A549 (cell line): ENCODE measurements around the gene SLC6A16. TPM values are rescaled to one million over a fixed set of nuclear protein-coding genes. Genes with fewer than 3 reads are reported as not detected.

Experiments
- ATAC-seq, 2 experiments: fragments of 200-7000 bp in 1 of 2; fragments of >200 bp in 1 of 2; cut with Nextera tagmentation in 1 of 2; cut with Tn5 transposase in 1 of 2; 3 replicates each; pipeline versions ENCODE4 v1.8.0 to v1.9.1; 2018 to 2020; ENCODE audit warnings: mild to moderate bottlenecking in 1 of 2, moderate library complexity in 1 of 2
- CTCF ChIA-PET: fragments of 300-600 bp; sonication (Branson Sonifier 250); formaldehyde crosslinking; extraction: SDS; loops from one replicate; lab custom pipeline; 2021; ENCODE audit warnings: antibody characterized with exemption, inconsistent platforms; lab: Yijun Ruan, JAX
- POLR2A ChIA-PET: fragments of 350-600 bp; formaldehyde crosslinking; extraction: SDS; loops from one replicate; lab custom pipeline; 2021; ENCODE audit warnings: antibody characterized with exemption, inconsistent platforms; lab: Yijun Ruan, JAX
- DNase-seq, 2 experiments: peaks; one replicate each; pipeline versions ENCODE4 v3.0.0 to v3.0.0-alpha.2; 2011 to 2016; ENCODE audit warnings: low read depth in 1 of 2, low spot score in 1 of 2
- FAIRE-seq: peaks from 2 replicates; lab custom pipeline; 2011; peaks lifted over from hg19 to GRCh38; lab: Jason Lieb, UNC
- H3K27ac ChIP-seq, 2 experiments: fragments of >200 bp; sonication (Bioruptor Twin); formaldehyde crosslinking; 3 replicates each; pipeline ENCODE4 v1.5.1; 2016 to 2017
- H3K4me1 ChIP-seq: fragments of >200 bp; sonication (Bioruptor Twin); formaldehyde crosslinking; 3 replicates; pipeline ENCODE4 v1.6.1; 2016
- H3K4me2 ChIP-seq: fragments of >200 bp; sonication (Bioruptor Twin); formaldehyde crosslinking; 3 replicates; pipeline ENCODE4 v1.6.1; 2016
- H3K4me3 ChIP-seq: fragments of >200 bp; sonication (Bioruptor Twin); formaldehyde crosslinking; 3 replicates; pipeline ENCODE4 v1.5.1; 2016
- H3K9me3 ChIP-seq: fragments of >200 bp; sonication (Bioruptor Twin); formaldehyde crosslinking; 3 replicates; pipeline ENCODE4 v1.6.1; 2016
- CBX8 ChIP-seq: fragments of 200-600 bp; sonication (generic); IDR thresholded peaks from 2 replicates; pipeline ENCODE4 v1.6.1; 2016
- CEBPB ChIP-seq, 2 experiments: fragments of >200 bp in 1 of 2; sonication (Bioruptor Twin) in 1 of 2; formaldehyde crosslinking in 1 of 2; IDR thresholded peaks; 2 replicates each; pipeline ENCODE4 v1.6.1; 2012 to 2016
- ESRRA ChIP-seq: fragments of 150-350 bp; IDR thresholded peaks from 2 replicates; pipeline ENCODE4 v1.6.1; 2014; ENCODE audit warnings: mild to moderate bottlenecking, low read length, borderline replicate concordance
- FOSB ChIP-seq: fragments of 250-450 bp; sonication (Bioruptor Pico); IDR thresholded peaks from 2 replicates; pipeline ENCODE4 v1.5.0; 2020; ENCODE audit warnings: mild to moderate bottlenecking, moderate library complexity
- FOXS1 ChIP-seq: fragments of 250-450 bp; sonication (Bioruptor Pico); IDR thresholded peaks from 2 replicates; pipeline ENCODE4 v1.5.0; 2020; ENCODE audit warnings: mild to moderate bottlenecking, moderate library complexity
- HDAC2 ChIP-seq: fragments of 200-600 bp; sonication (generic); IDR thresholded peaks from 2 replicates; pipeline ENCODE4 v1.6.1; 2016
- HMGXB4 ChIP-seq: fragments of 250-450 bp; sonication (Bioruptor Pico); IDR thresholded peaks from 2 replicates; pipeline ENCODE4 v1.5.0; 2021; ENCODE audit warnings: mild to moderate bottlenecking, moderate library complexity, borderline replicate concordance
- HOXB13 ChIP-seq: fragments of 250-450 bp; sonication (Bioruptor Pico); IDR thresholded peaks from 2 replicates; pipeline ENCODE4 v1.5.0; 2020; ENCODE audit warnings: low read depth, mild to moderate bottlenecking, moderate library complexity
- KDM1A ChIP-seq: fragments of 200-600 bp; sonication (generic); IDR thresholded peaks from 2 replicates; pipeline ENCODE4 v1.6.1; 2016; ENCODE audit warnings: low read depth, mild to moderate bottlenecking
- MAFK ChIP-seq: fragments of 450-650 bp; IDR thresholded peaks from 2 replicates; pipeline ENCODE4 v1.6.1; 2014; ENCODE audit not compliant: partially characterized antibody
- MYC ChIP-seq: IDR thresholded peaks from 2 replicates; pipeline ENCODE4 v1.6.1; 2012; ENCODE audit warnings: mild to moderate bottlenecking, inconsistent platforms, low read length, improper control_type of control experiment, borderline replicate concordance
- NPAS2 ChIP-seq: fragments of 250-450 bp; sonication (Bioruptor Pico); IDR thresholded peaks from 2 replicates; pipeline ENCODE4 v1.8.0; 2022; ENCODE audit warnings: mild to moderate bottlenecking, moderate library complexity, borderline replicate concordance
- NR3C1 ChIP-seq: fragments of >200 bp; sonication (Bioruptor Twin); formaldehyde crosslinking; IDR thresholded peaks from 3 replicates; pipeline ENCODE4 v1.6.1; 2017
- PBX3 ChIP-seq: IDR thresholded peaks from 2 replicates; pipeline ENCODE4 v1.6.1; 2012
- RAD21 ChIP-seq, 2 experiments: fragments of >200 bp in 1 of 2; sonication (Bioruptor Twin) in 1 of 2; formaldehyde crosslinking in 1 of 2; IDR thresholded peaks in 1 of 2; conservative IDR thresholded peaks in 1 of 2; 2 replicates in 1 of 2; 3 replicates in 1 of 2; pipeline ENCODE4 v1.6.1; 2012 to 2018; ENCODE audit warnings: inconsistent platforms in 1 of 2
- REST ChIP-seq: fragments of 200-600 bp; sonication (generic); IDR thresholded peaks from 2 replicates; pipeline ENCODE4 v1.6.1; 2016; ENCODE audit warnings: antibody characterized with exemption, mild to moderate bottlenecking, moderate library complexity
- ZFP36 ChIP-seq: fragments of 450-650 bp; IDR thresholded peaks from 2 replicates; pipeline ENCODE4 v1.6.1; 2014; ENCODE audit warnings: borderline replicate concordance; ENCODE audit not compliant: partially characterized antibody
- ZNF302 ChIP-seq: fragments of 250-450 bp; sonication (Bioruptor Pico); IDR thresholded peaks from 2 replicates; pipeline ENCODE4 v1.9.0; 2021; ENCODE audit warnings: inconsistent platforms, mild to moderate bottlenecking, moderate library complexity
- WGBS: methylation state at CpG from one replicate; pipeline ENCODE4 v1.1.6; 2017; ENCODE audit errors: missing lambda C conversion rate; 5-methylcytosine and 5-hydroxymethylcytosine counted together
- polyA plus RNA-seq, 4 experiments: library from polyadenylated mRNA; depleted of rRNA in 3 of 4; stranded (reverse); fragments of >200 nt; fragmentation: RNase III in 1 of 4; extraction: RNeasy Plus Mini Kit Qiagen cat#74134 plus additional on column Dnase treatment in 1 of 4; gene quantifications; 2 replicates in 3 of 4; 3 replicates in 1 of 4; pipeline ENCODE4 v1.2.3, GENCODE V29; 2011 to 2017
- TF ChIP-seq, protein P1 (sequence below): fragments of 450-650 bp; IDR thresholded peaks from 2 replicates; pipeline ENCODE4 v1.6.1; 2014; ENCODE audit warnings: antibody characterized with exemption

The SLC6A16 gene
- polyA plus RNA-seq, 2 of the 4 experiments (the other 2 are of a cell fraction), result 3.2 to 5.9 TPM

DNA sequence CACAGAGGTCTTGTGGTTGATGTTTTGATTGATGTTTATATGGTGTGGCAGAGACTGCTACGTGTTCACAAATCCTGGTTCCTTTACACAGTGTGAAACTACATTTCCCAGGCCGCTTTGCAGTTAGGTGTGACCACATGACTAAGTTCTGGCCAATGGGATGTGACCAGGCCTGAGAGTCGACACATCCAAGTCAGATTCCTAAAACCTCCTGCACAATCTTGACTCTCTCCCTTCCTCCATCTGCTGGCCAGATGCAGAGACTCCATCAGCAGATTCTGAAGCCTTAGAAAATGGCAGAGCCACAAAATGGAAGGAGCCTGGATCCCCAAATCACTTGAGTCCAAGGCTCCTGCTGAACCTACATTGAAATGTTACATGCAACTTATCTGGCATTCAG is 22.8 kb upstream of the SLC6A16 start:
- Histone ChIP-seq H3K4me3 (no peak overlapping the region), H3K4me2 (no peak overlapping the region), H3K27ac (no peak overlapping the region), H3K4me1 (no peaks in the 10 kb centered on the region), H3K9me3 (peaks cover 8% of the 10 kb centered on the region; the same call in 2 of the 3 replicates)
- ChIA-PET CTCF (interaction anchor here (0.8 to 2.6 kb wide), 8 partner anchors 8 to 123 kb away, joined by 4 to 8 read pairs (median 6); partner anchors contain the start of gene CD37), POLR2A (no interaction called here)
- FAIRE-seq, result peak; percentile 89
- peak; percentile 88 to 97 for ATAC-seq
- DNase-seq, result peak; percentile 81 to 92
- WGBS, result 61% methylated on average over 3 of the region's 3 CpGs
- no peak for TF ChIP-seq ZFP36
- TF ChIP-seq, protein P1, sequence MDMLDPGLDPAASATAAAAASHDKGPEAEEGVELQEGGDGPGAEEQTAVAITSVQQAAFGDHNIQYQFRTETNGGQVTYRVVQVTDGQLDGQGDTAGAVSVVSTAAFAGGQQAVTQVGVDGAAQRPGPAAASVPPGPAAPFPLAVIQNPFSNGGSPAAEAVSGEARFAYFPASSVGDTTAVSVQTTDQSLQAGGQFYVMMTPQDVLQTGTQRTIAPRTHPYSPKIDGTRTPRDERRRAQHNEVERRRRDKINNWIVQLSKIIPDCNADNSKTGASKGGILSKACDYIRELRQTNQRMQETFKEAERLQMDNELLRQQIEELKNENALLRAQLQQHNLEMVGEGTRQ, result peak; percentile 74
- no peak for TF ChIP-seq RAD21 (conservative IDR thresholded peaks at IDR 0.05 in 1 of 2, IDR thresholded peaks at IDR 0.05 in 1 of 2)
- TF ChIP-seq CBX8, result no peak
- TF ChIP-seq ZNF302 (CRISPR knock-in tag), result no peak
- no peak for TF ChIP-seq HMGXB4 (CRISPR knock-in tag)
- no peak for TF ChIP-seq REST

DNA sequence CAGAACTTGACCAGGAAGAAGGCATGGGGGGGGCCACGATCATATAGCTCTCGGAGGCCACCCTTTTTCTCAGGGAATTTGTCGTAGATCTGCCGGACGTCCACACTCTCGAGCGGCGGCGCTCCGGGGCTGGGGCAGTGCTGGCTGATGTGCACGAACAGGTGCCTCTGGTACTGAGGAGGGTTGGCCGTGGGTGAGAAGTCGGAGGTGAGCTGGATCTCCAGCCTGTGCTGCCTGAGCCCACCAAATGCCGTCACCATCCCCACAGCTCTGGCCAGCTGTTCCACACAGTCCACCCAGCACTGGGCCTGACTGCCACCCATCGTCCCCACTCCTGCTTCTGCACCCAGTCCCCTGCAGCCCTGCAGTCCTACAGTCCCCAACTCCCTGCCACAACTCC is 22.2 kb upstream of the SLC6A16 start:
- DNase-seq (no peak), FAIRE-seq (no peak), ATAC-seq (peak; percentile 23 to 27; a peak in 3 of 6 replicates)
- Histone ChIP-seq H3K27ac (no peak overlapping the region), H3K9me3 (peaks cover 8% of the 10 kb centered on the region; the same call in 2 of the 3 replicates), H3K4me1 (no peaks in the 10 kb centered on the region), H3K4me3 (no peak overlapping the region), H3K4me2 (no peak overlapping the region)
- whole genome bisulfite sequencing, result 95% methylated on average over 15 of the region's 15 CpGs
- CTCF ChIA-PET, result interaction anchor here (0.7 to 2.6 kb wide), 6 partner anchors 12 to 119 kb away, joined by 3 to 8 read pairs (median 6); partner anchors contain the start of gene CD37
- POLR2A ChIA-PET, result no interaction called here
- no peak for TF ChIP-seq MYC
- no peak for TF ChIP-seq ESRRA
- TF ChIP-seq MAFK, result no peak
- TF ChIP-seq FOXS1 (CRISPR knock-in tag), result no peak

DNA sequence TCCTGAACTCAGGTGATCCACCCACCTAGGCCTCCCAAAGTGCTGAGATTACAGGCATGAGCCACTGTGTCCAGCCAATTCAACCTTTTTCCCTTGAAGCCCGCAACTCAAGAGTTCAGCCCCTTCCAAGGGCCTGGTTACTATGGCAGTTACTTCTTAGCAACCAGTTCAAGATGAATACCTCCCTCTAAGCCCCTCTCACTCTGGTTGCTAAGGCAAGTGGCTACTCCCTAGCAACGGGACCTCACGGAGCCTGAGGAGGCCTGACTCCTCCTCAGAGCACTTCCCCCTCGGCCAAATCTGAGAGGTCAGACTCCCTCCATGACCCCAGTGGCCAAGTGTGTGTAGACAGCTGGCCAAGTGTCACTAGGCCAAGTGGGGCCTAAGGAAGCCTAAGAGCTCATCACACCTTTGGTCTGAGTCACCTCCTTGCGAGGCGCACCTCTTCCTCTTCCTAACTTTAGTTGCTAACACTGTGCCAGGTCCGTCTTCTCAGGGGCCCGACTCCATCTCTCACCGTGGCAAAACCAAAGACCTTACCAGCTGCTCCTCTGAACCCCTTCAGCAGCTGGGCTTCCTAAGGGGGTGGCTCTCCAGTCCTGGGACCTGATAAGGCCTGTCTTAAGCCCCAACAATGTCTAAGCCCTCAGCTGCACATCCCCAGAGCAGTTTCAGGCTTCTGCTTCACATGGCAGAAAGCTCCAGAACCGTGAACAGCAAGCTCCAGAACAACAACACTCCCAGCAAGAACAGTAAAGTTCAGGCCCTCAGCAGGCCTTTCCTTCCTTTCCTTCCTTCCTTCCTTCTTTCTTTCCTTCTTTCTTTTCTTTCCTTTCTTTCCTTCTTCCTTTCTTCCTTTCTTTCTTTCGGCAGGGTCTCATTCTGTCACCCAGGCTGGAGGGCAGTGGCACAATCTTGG is 19.8 kb upstream of the SLC6A16 start:
- POLR2A ChIA-PET, result no interaction called here
- 90% methylated on average over 11 of the region's 11 CpGs for WGBS
- ATAC-seq, result no peak
- no peak for TF ChIP-seq HOXB13 (CRISPR knock-in tag)
- no peak for TF ChIP-seq ESRRA
- TF ChIP-seq PBX3, result no peak
- no peak for TF ChIP-seq NR3C1
- TF ChIP-seq NPAS2 (CRISPR knock-in tag), result no peak
- no peak for TF ChIP-seq ZNF302 (CRISPR knock-in tag)
- no peak for TF ChIP-seq KDM1A
- TF ChIP-seq FOSB (CRISPR knock-in tag), result no peak
- TF ChIP-seq CEBPB (IDR thresholded peaks at IDR 0.05), result no peak
- no peak for TF ChIP-seq HMGXB4 (CRISPR knock-in tag)
- no peak for TF ChIP-seq HDAC2
- TF ChIP-seq, all 56 proteins: peak for 0
- no peak overlapping the region for H3K27ac ChIP-seq
- no peak overlapping the region for H3K4me3 ChIP-seq
- DNase-seq (no peak), FAIRE-seq (no peak)
- no peak overlapping the region for H3K4me2 ChIP-seq
- peaks cover 5% of the 10 kb centered on the region; the same call in 2 of the 3 replicates for H3K9me3 ChIP-seq
- no peaks in the 10 kb centered on the region for H3K4me1 ChIP-seq
- CTCF ChIA-PET, result interaction anchor here (0.9 to 5.6 kb wide), 4 partner anchors 8 to 199 kb away, joined by 3 to 17 read pairs (median 3); no protein-coding TSS in a partner anchor
